GM23338 (cell line): ENCODE data around the gene BCAP31. TPM values are rescaled to one million over a fixed set of nuclear protein-coding genes. Genes with fewer than 3 reads are reported as not detected.
"Not testable (repeated sequence)": the region's sequence is repeated elsewhere in the genome, so short reads cannot be mapped to it uniquely, and the experiment has no call there.

Source experiments
- ATAC-seq: fragments of 200-7000 bp; cut with Tn5 transposase; 3 replicates; pipeline ENCODE4 v1.9.1; 2020
- DNase-seq: peaks from one replicate; pipeline ENCODE4 v3.0.0-alpha.2; 2015; ENCODE audit warnings: low spot score
- H2AFZ ChIP-seq: fragments of 200-600 bp; sonication (generic); 2 replicates; pipeline ENCODE4 v1.8.0; 2016; ENCODE audit warnings: antibody characterized with exemption, mild to moderate bottlenecking, moderate library complexity
- H3F3A ChIP-seq: fragments of 200-600 bp; sonication (generic); replicated peaks from 2 replicates; pipeline ENCODE4 v1.8.0; 2017; ENCODE audit warnings: antibody characterized with exemption, mixed run types, low read depth
- H3K27ac ChIP-seq: fragments of 200-600 bp; sonication (generic); 2 replicates; pipeline ENCODE4 v1.6.1; 2016; ENCODE audit warnings: low read depth
- H3K27me3 ChIP-seq: fragments of 200-600 bp; sonication (generic); 2 replicates; pipeline ENCODE4 v1.8.0; 2016; ENCODE audit warnings: mild to moderate bottlenecking, mixed run types, moderate library complexity; ENCODE audit not compliant: insufficient read depth
- H3K36me3 ChIP-seq: fragments of 200-600 bp; sonication (generic); 2 replicates; pipeline ENCODE4 v1.8.0; 2016; ENCODE audit warnings: mild to moderate bottlenecking; ENCODE audit not compliant: insufficient read depth
- H3K4me1 ChIP-seq: fragments of 200-600 bp; sonication (generic); 2 replicates; pipeline ENCODE4 v1.8.0; 2016; ENCODE audit warnings: mild to moderate bottlenecking, moderate library complexity; ENCODE audit not compliant: insufficient read depth
- H3K4me2 ChIP-seq: fragments of 200-600 bp; sonication (generic); 2 replicates; pipeline ENCODE4 v1.7.1; 2017; ENCODE audit warnings: mixed run types
- H3K4me3 ChIP-seq: fragments of 200-600 bp; sonication (generic); 2 replicates; pipeline ENCODE4 v1.6.1; 2016; ENCODE audit warnings: mixed run types
- H3K79me2 ChIP-seq: fragments of 200-600 bp; sonication (generic); replicated peaks from 2 replicates; pipeline ENCODE4 v1.8.0; 2017; ENCODE audit warnings: mild to moderate bottlenecking; ENCODE audit not compliant: insufficient read depth
- H3K9me2 ChIP-seq: fragments of 200-600 bp; sonication (generic); 2 replicates; pipeline ENCODE4 v1.8.0; 2017; ENCODE audit not compliant: insufficient read depth
- H4K20me1 ChIP-seq: fragments of 200-600 bp; sonication (generic); replicated peaks from 2 replicates; pipeline ENCODE4 v1.8.0; 2017; ENCODE audit warnings: mild to moderate bottlenecking; ENCODE audit not compliant: insufficient read depth
- H3K27ac Mint-ChIP-seq: 2 replicates; pipeline ENCODE4 v1.8.0; 2020; ENCODE audit warnings: inconsistent platforms, mild to moderate bottlenecking, moderate library complexity, mixed read lengths
- H3K27me3 Mint-ChIP-seq: 3 replicates; pipeline ENCODE4 v1.8.0; 2022; ENCODE audit warnings: low read depth, mild to moderate bottlenecking, moderate library complexity, mixed read lengths, inconsistent platforms; ENCODE audit not compliant: insufficient read depth, poor library complexity
- H3K36me3 Mint-ChIP-seq: 3 replicates; pipeline ENCODE4 v1.8.0; 2021; ENCODE audit warnings: low read depth, mild to moderate bottlenecking, inconsistent platforms, moderate library complexity, mixed read lengths
- H3K4me1 Mint-ChIP-seq: 3 replicates; pipeline ENCODE4 v1.8.0; 2020; ENCODE audit warnings: mild to moderate bottlenecking, inconsistent platforms, mixed read lengths
- H3K4me3 Mint-ChIP-seq: 3 replicates; pipeline ENCODE4 v1.8.0; 2021; ENCODE audit warnings: moderate library complexity, mild to moderate bottlenecking, inconsistent platforms, mixed read lengths
- H3K9me3 Mint-ChIP-seq: 3 replicates; pipeline ENCODE4 v1.8.0; 2020; ENCODE audit warnings: moderate library complexity, mild to moderate bottlenecking, inconsistent platforms, mixed read lengths
- CTCF ChIP-seq, 2 experiments: fragments of 200-600 bp in 1 of 2; sonication (generic) in 1 of 2; conservative IDR thresholded peaks; 2 replicates each; pipeline versions ENCODE4 v1.5.1 to v1.6.1; 2016 to 2017; ENCODE audit warnings: antibody characterized with exemption in 2 of 2, low read depth in 2 of 2, mild to moderate bottlenecking in 2 of 2, moderate library complexity in 1 of 2
- ETS1 ChIP-seq: IDR thresholded peaks from 2 replicates; pipeline ENCODE4 v1.6.1; 2016; ENCODE audit warnings: antibody characterized with exemption
- EZH2 ChIP-seq: fragments of 200-600 bp; sonication (generic); IDR thresholded peaks from one replicate; pipeline ENCODE4 v1.8.0; 2017; ENCODE audit warnings: antibody characterized with exemption, mild to moderate bottlenecking, low read depth; ENCODE audit not compliant: unreplicated experiment
- JUNB ChIP-seq: IDR thresholded peaks from one replicate; pipeline ENCODE4 v1.6.1; 2016; ENCODE audit warnings: antibody characterized with exemption; ENCODE audit not compliant: unreplicated experiment
- NANOG ChIP-seq: IDR thresholded peaks from 2 replicates; pipeline ENCODE4 v1.6.1; 2016; ENCODE audit warnings: antibody characterized with exemption, borderline replicate concordance
- POLR2AphosphoS5 ChIP-seq: IDR thresholded peaks from 2 replicates; pipeline ENCODE4 v1.6.1; 2016; ENCODE audit warnings: antibody characterized with exemption, low read depth
- REST ChIP-seq: IDR thresholded peaks from one replicate; pipeline ENCODE4 v1.6.1; 2018; ENCODE audit warnings: antibody characterized with exemption; ENCODE audit not compliant: unreplicated experiment
- STAT1 ChIP-seq: IDR thresholded peaks from one replicate; pipeline ENCODE4 v1.6.1; 2016; ENCODE audit warnings: antibody characterized with exemption; ENCODE audit not compliant: unreplicated experiment
- ZNF114 ChIP-seq: fragments of 250-450 bp; sonication (Bioruptor Pico); IDR thresholded peaks from 2 replicates; pipeline ENCODE4 v1.5.0; 2020; ENCODE audit warnings: mild to moderate bottlenecking, moderate library complexity
- ZNF331 ChIP-seq: fragments of 250-450 bp; sonication (Bioruptor Pico); IDR thresholded peaks from 2 replicates; pipeline ENCODE4 v1.5.0; 2020; ENCODE audit warnings: low read depth, mild to moderate bottlenecking, moderate library complexity
- polyA plus RNA-seq: library from polyadenylated mRNA; unstranded; fragments of >200 nt; fragmentation: Nextera tagmentation; extraction: Ambion mirVana; gene quantifications from 2 replicates; pipeline ENCODE4 v1.2.1, GENCODE V29; 2016
- total RNA-seq: library from RNA; depleted of rRNA; stranded (reverse); fragments of >200 nt; shearing (Covaris generic); gene quantifications from 2 replicates; pipeline ENCODE4 v1.2.3, GENCODE V29; 2014

Gene BCAP31
- total and polyA plus RNA-seq, 2 experiments from 2014 or later: 85.0 to 145 TPM

DNA sequence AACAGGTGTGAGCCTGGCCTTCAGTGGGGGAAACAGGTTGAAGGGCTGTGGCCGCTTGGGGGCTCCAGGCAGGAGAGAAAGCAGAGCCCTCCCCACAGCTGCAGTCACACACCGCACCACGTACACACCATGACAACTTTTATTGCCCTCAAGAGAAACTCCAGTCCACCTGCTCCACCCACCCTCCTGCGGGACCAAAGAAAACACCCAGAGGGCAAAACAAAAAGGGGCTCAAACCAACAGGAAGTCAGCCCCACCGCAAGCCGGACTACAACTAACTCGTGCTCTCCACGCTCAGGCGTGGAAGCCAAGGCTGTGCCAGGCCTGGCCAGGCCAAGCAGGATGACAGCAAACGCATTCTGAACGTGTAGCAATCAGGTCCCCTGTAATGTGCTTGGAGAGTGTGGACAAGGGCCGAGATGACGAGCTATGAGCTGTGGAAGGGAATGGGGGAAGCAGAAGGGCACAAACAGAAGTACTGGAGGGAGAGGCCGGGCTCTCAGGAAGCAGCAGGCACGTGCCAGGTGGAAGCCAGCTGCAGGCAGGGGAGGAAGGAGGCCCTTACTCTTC lies 23.7 kb downstream of the BCAP31 start:
- no peak overlapping the region for H3K4me3 Mint-ChIP-seq
- Histone ChIP-seq H3K27me3 (no peaks in the 10 kb centered on the region), H3K9me2 (no peaks in the 10 kb centered on the region), H3F3A (no peaks in the 10 kb centered on the region), H3K27ac (no peak overlapping the region), H3K79me2 (no peaks in the 10 kb centered on the region), H3K36me3 (no peaks in the 10 kb centered on the region), H3K4me2 (no peak overlapping the region), H2AFZ (no peak overlapping the region), H4K20me1 (no peaks in the 10 kb centered on the region), H3K4me1 (no peaks in the 10 kb centered on the region), H3K4me3 (no peak overlapping the region)
- ATAC-seq (no peak), DNase-seq (no peak)
- peaks cover 9% of the 10 kb centered on the region for H3K27me3 Mint-ChIP-seq
- H3K9me3 Mint-ChIP-seq: no peaks in the 10 kb centered on the region
- H3K36me3 Mint-ChIP-seq: peaks cover 35% of the 10 kb centered on the region
- H3K4me1 Mint-ChIP-seq: peaks cover 3% of the 10 kb centered on the region; the same call in 2 of the 3 replicates
- H3K27ac Mint-ChIP-seq: no peak overlapping the region
- TF ChIP-seq ZNF114 (CRISPR knock-in tag): no peak
- TF ChIP-seq CTCF (conservative IDR thresholded peaks at IDR 0.05; ENCODE audit: low read depth in 2 of 2): no peak
- no peak for TF ChIP-seq JUNB
- no peak for TF ChIP-seq EZH2
- no peak for TF ChIP-seq REST
- no peak for TF ChIP-seq ZNF331 (CRISPR knock-in tag)
- no peak for TF ChIP-seq STAT1
- no peak for TF ChIP-seq NANOG
- no peak for TF ChIP-seq ETS1
- no peak for TF ChIP-seq POLR2AphosphoS5

- H4K20me1 ChIP-seq, ATAC-seq, H2AFZ ChIP-seq, H3K36me3 ChIP-seq, H3K4me3 ChIP-seq, H3K4me1 ChIP-seq, H3K27ac ChIP-seq, H3K9me2 ChIP-seq, H3K4me1 Mint-ChIP-seq, H3F3A ChIP-seq, H3K27me3 Mint-ChIP-seq, H3K4me3 Mint-ChIP-seq, H3K27ac Mint-ChIP-seq, DNase-seq, H3K27me3 ChIP-seq, H3K79me2 ChIP-seq, H3K9me3 Mint-ChIP-seq, H3K4me2 ChIP-seq: not testable (repeated sequence)
- H3K36me3 Mint-ChIP-seq: peaks cover 35% of the 10 kb centered on the region
These were observed 24.3 kb downstream of the BCAP31 start for GRCh38 chrX:153699784-153700371.

DNA sequence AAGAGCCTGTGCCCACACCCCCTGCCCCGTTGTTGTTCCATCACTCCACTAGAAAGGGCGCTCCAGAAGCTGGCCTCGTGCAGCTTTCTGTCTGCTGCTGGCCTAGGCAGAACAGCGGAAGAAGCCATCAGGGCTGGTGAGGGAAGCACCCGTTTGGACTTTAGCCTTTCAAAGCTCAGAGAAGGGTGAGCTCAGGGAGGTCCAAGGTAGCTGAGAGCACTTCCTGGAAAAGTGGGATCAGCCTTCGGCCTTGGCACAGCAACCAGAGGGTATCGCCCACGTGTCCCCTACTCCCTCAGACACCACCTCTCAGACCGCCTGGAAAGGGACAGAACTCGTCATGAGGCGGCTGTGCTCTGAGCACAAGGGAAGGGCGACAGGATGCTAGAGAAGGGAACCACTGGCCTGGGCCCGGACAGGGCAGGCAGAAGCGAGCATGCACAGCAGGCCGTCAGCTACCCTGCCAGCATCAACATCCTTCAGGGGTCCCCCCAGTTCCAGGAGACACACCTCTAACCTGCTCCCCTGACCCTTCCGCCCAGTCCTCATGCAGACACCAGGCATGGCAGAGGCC lies 24.9 kb downstream of the BCAP31 start:
- H3K27ac ChIP-seq, H3K4me1 ChIP-seq, H3K4me1 Mint-ChIP-seq, H3K27me3 ChIP-seq, H3K9me2 ChIP-seq, ATAC-seq, H3K27ac Mint-ChIP-seq, H3K79me2 ChIP-seq, H3K4me3 Mint-ChIP-seq, H3K4me2 ChIP-seq, H2AFZ ChIP-seq, H3K9me3 Mint-ChIP-seq, DNase-seq, H3K27me3 Mint-ChIP-seq, H4K20me1 ChIP-seq, H3K4me3 ChIP-seq, H3K36me3 ChIP-seq, H3F3A ChIP-seq: not testable (repeated sequence)
- peaks cover 31% of the 10 kb centered on the region for H3K36me3 Mint-ChIP-seq
